Pancreas (tissue), 10 donors: Measurements from ENCODE around the gene IL34. TPM values are rescaled to one million over a fixed set of nuclear protein-coding genes. Genes with fewer than 3 reads are reported as not detected.
"Not testable (repeated sequence)": the region's sequence is repeated elsewhere in the genome, so short reads cannot be mapped to it uniquely, and the experiment has no call there.

Source experiments
- ATAC-seq, 4 donors: fragments of 200-7000 bp; cut with Tn5 transposase; one replicate each; pipeline versions ENCODE4 v1.8.0 to v1.9.1; 2020; ENCODE audit warnings: mild to moderate bottlenecking in 4 of 4, moderate library complexity in 4 of 4
- DNase-seq, 6 donors: peaks; one replicate each; pipeline ENCODE4 v3.0.0-alpha.2; 2020
- FAIRE-seq: peaks from 2 replicates; lab custom pipeline; 2012; peaks lifted over from hg19 to GRCh38; lab: Jason Lieb, UNC
- H3K27ac ChIP-seq, 4 donors: fragments of 200-600 bp; sonication (generic); 1 replicate in 3 of 4; 2 replicates in 1 of 4; pipeline versions ENCODE4 v1.5.0 to v1.8.0; 2020
- H3K27me3 ChIP-seq, 4 donors: fragments of 200-600 bp; one replicate each; pipeline ENCODE4 v1.8.0; 2021
- H3K36me3 ChIP-seq, 3 donors: fragments of 200-600 bp; sonication (generic) in 1 of 3; one replicate each; pipeline versions ENCODE4 v1.5.0 to v1.8.0; 2020 to 2021
- H3K4me1 ChIP-seq, 3 donors: fragments of 200-600 bp; one replicate each; pipeline ENCODE4 v1.8.0; 2021
- H3K4me3 ChIP-seq, 4 donors: fragments of 200-600 bp; sonication (generic) in 2 of 4; one replicate each; pipeline versions ENCODE4 v1.5.0 to v1.8.0; 2020 to 2021
- H3K9me3 ChIP-seq, 4 donors: fragments of 200-600 bp; one replicate each; pipeline ENCODE4 v1.8.0; 2021
- WGBS, 2 donors: extraction: QIAGEN DNeasy Blood & Tissue Kit; methylation state at CpG; one replicate each; pipeline ENCODE4 v1.1.7; 2013; 5-methylcytosine and 5-hydroxymethylcytosine counted together
- intact Hi-C, 3 donors: fragments of 100-400 bp; cut with DNase I; formaldehyde crosslinking; loops; one replicate each; pipeline versions ENCODE4 v1.11.1 to v1.14.2; 2022
- polyA plus RNA-seq, 2 donors: library from polyadenylated mRNA; stranded (reverse); fragments of 200-250 nt; gene quantifications; one replicate each; pipeline ENCODE4 v1.2.3, GENCODE V29; 2013
- total RNA-seq, 6 donors: library from RNA; stranded (reverse); fragmentation: NEBNext Ultra II Directional in 4 of 6; extraction: Animal tissue kit (Norgen Biotek cat#: 25700) in 4 of 6; gene quantifications; one replicate each; pipeline versions ENCODE4 v1.2.1 to v1.2.4, GENCODE V29; 2021 to 2023
- TF ChIP-seq, protein P1 (sequence below), 4 donors: fragments of 200-600 bp; sonication (generic) in 3 of 4; IDR thresholded peaks; one replicate each; pipeline versions ENCODE4 v1.5.0 to v1.8.0; 2021; ENCODE audit warnings: antibody characterized with exemption in 4 of 4
- donor health status: healthy with polysubstance abuse.
- donor health status: DM: no; HTN: no; CAD: no; lungs with moderate emphysema.
- donor health status: DM: no; HTN: no; CAD: no.
- donor health status: control.
- donor health status: control.
- donor health status: Bipolar disorder and iron deficiency.
- donor health status: DM: yes; HTN: yes; CAD: no.
- donor health status: DM: no; HTN: no; CAD: no.
- donor health status: DM: no; HTN: no; CAD: no.
- donor health status: DM: yes; HTN: yes; CAD: no.

The IL34 gene
- total and polyA plus RNA-seq, 8 donors, result 0.51 to 3.9 (median 1.7) TPM

DNA sequence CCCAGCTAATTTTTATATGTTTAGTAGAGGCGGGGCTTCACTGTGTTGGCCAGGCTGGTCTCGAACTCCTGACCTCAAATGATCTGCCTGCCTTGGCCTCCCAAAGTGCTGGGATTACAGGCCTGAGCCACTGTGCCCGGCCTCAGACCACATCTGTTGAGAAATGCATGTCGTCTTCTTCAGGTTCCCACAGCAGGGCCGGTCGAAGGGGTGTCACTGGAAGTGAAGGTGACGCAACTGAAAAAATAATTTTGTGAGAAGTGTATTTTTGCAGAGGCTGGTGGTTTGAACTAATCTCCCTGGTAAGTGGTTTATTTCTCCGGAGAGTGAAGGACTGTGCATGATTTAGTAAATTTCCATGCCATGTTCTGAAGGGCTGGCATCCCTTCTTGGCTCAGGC is 33.4 kb upstream of the IL34 start:
- Histone ChIP-seq H3K27me3 (no peaks in the 10 kb centered on the region), H3K27ac (no peak overlapping the region), H3K36me3 (no peaks in the 10 kb centered on the region), H3K4me1 (peaks cover 0 to 8% (median 5%) of the 10 kb centered on the region in 3 donors), H3K9me3 (no peaks in the 10 kb centered on the region), H3K4me3 (no peak overlapping the region)
- TF ChIP-seq, protein P1, sequence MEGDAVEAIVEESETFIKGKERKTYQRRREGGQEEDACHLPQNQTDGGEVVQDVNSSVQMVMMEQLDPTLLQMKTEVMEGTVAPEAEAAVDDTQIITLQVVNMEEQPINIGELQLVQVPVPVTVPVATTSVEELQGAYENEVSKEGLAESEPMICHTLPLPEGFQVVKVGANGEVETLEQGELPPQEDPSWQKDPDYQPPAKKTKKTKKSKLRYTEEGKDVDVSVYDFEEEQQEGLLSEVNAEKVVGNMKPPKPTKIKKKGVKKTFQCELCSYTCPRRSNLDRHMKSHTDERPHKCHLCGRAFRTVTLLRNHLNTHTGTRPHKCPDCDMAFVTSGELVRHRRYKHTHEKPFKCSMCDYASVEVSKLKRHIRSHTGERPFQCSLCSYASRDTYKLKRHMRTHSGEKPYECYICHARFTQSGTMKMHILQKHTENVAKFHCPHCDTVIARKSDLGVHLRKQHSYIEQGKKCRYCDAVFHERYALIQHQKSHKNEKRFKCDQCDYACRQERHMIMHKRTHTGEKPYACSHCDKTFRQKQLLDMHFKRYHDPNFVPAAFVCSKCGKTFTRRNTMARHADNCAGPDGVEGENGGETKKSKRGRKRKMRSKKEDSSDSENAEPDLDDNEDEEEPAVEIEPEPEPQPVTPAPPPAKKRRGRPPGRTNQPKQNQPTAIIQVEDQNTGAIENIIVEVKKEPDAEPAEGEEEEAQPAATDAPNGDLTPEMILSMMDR (IDR thresholded peaks at IDR 0.05), result no peak
- ATAC-seq (no peak), FAIRE-seq (no peak), DNase-seq (no peak)
- WGBS, 2 donors, result 91 to 93% methylated on average over 8 of the region's 8 CpGs
- intact Hi-C loops, result no loop called here

- whole genome bisulfite sequencing, 2 donors, result 28% methylated on average over 5 of the region's 5 CpGs
- intact Hi-C loops, result no loop called here
- ATAC-seq, result peak; percentile 57 to 82 (median 72)
- FAIRE-seq, result no peak
- Histone ChIP-seq H3K27me3 (no peaks in the 10 kb centered on the region), H3K36me3 (no peaks in the 10 kb centered on the region), H3K4me1 (peaks cover 0 to 8% (median 5%) of the 10 kb centered on the region in 3 donors), H3K4me3 (no peak overlapping the region), H3K9me3 (no peaks in the 10 kb centered on the region), H3K27ac (no peak overlapping the region)
- TF ChIP-seq, protein P1 (IDR thresholded peaks at IDR 0.05), result no peak
- no peak for DNase-seq
Measured at GRCh38 chr16:70614208-70614951, 32.0 kb upstream of the IL34 start.

DNA sequence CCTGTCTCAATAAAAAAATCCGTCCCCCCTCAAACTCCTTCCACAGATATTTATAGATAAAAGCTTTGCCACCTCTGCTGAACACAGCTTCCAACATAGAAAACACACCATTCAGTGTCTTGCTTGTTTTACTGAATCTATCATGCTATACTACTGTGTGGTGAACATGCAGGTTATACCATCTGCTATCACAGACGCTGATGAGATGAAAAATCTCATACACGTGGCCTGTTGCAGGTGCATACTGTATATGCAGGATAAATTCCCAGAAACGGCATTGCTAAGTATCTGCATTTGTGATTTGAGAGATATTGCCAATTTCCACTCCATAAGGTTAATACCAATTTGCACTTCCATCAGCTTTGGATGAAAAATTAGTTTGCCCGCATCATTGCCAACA is 30.4 kb upstream of the IL34 start:
- DNase-seq (no peak), FAIRE-seq (no peak), ATAC-seq (no peak)
- Histone ChIP-seq H3K27ac (no peak overlapping the region), H3K27me3 (no peaks in the 10 kb centered on the region), H3K4me1 (peaks cover 0 to 8% (median 5%) of the 10 kb centered on the region in 3 donors), H3K9me3 (no peaks in the 10 kb centered on the region), H3K4me3 (no peak overlapping the region), H3K36me3 (no peaks in the 10 kb centered on the region)
- 54 to 60% methylated on average over 5 of the region's 5 CpGs for WGBS, 2 donors
- intact Hi-C loops, result no loop called here
- TF ChIP-seq, protein P1 (IDR thresholded peaks at IDR 0.05), result no peak

DNA sequence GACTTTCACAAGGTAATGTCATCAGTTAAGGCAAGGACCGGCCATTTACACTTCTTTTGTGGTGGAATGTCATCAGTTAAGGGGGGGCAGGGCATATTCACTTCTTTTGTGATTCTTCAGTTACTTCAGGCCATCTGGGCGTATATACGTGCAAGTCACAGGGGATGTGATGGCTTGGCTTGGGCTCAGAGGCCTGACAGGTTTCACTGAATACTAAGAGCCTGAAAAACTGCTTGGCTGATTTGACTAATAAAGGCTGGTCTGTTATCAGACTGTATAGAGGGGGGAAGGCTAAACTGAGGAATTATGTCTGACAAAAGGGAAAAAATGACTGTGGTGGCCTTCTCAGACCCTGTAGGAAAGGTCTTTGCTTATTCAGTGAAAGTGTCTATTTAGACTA is 24.5 kb upstream of the IL34 start:
- intact Hi-C loops, ATAC-seq, H3K9me3 ChIP-seq, FAIRE-seq, H3K4me3 ChIP-seq, H3K36me3 ChIP-seq, DNase-seq, H3K27ac ChIP-seq, H3K27me3 ChIP-seq, H3K4me1 ChIP-seq: not testable (repeated sequence)
- WGBS, 2 donors, result 80 to 85% methylated on average over 3 of the region's 3 CpGs

DNA sequence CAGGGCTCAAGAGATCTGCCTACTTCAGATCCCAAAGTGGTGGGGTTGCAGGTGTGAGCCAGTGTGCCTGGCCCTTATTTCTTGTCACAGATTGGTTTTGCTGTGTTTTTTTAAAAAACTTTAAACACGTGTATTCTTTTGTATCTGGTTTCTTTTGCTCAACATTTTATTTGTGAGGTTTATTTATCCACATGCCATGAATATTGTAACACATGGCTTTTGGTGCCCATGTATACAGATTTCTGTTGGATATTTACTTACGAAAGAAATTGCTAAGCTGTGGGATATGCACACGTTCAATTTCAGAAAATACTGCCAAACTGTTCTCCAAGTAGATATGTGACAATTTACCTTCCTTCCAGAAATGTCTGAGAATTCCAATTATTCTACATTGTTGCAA is 18.7 kb upstream of the IL34 start:
- Histone ChIP-seq H3K27ac (no peak overlapping the region), H3K4me1 (no peaks in the 10 kb centered on the region), H3K4me3 (no peak overlapping the region), H3K9me3 (no peaks in the 10 kb centered on the region), H3K36me3 (no peaks in the 10 kb centered on the region), H3K27me3 (no peaks in the 10 kb centered on the region)
- intact Hi-C loops, result no loop called here
- DNase-seq, result no peak
- no peak for ATAC-seq
- WGBS, 2 donors, result 78 to 79% methylated on average over 3 of the region's 3 CpGs
- TF ChIP-seq, protein P1 (IDR thresholded peaks at IDR 0.05), result no peak
- FAIRE-seq, result no peak
